ENCODE results near the gene DAB2IP.

The DAB2IP gene

GRCh38 chr9:121635300-121635876, 16.0 kb upstream of the DAB2IP start:
- H3K27ac ChIP-seq: no peak overlapping the region

GRCh38 chr9:121636341-121636865, 15.0 kb upstream of the DAB2IP start:
- no peak overlapping the region for H3K27ac ChIP-seq
- no peak for TF ChIP-seq CTCF (IDR thresholded peaks at IDR 0.05)
- no peak for TF ChIP-seq ZFX (IDR thresholded peaks at IDR 0.05; ENCODE audit: borderline replicate concordance)

More at GRCh38 chr9:121635300-121635876, 16.0 kb upstream of the DAB2IP start:
- peak; percentile 32 for TF ChIP-seq CTCF (IDR thresholded peaks at IDR 0.05)
- TF ChIP-seq ZFX (IDR thresholded peaks at IDR 0.05; ENCODE audit: borderline replicate concordance): no peak

GRCh38 chr9:121636978-121637712, 14.3 kb upstream of the DAB2IP start:
- no peak overlapping the region for H3K27ac ChIP-seq
- no peak for TF ChIP-seq ZFX (IDR thresholded peaks at IDR 0.05; ENCODE audit: borderline replicate concordance)
- no peak for TF ChIP-seq CTCF (IDR thresholded peaks at IDR 0.05)

- TF ChIP-seq CTCF (IDR thresholded peaks at IDR 0.05) (no peak), ZFX (IDR thresholded peaks at IDR 0.05; ENCODE audit: borderline replicate concordance) (no peak)
- H3K27ac ChIP-seq: no peak overlapping the region
Measured at GRCh38 chr9:121637713-121638220, 13.7 kb upstream of the DAB2IP start.

GRCh38 chr9:121638399-121638798, 13.0 kb upstream of the DAB2IP start:
- H3K27ac ChIP-seq: no peak overlapping the region
- TF ChIP-seq CTCF (IDR thresholded peaks at IDR 0.05) (no peak), ZFX (IDR thresholded peaks at IDR 0.05; ENCODE audit: borderline replicate concordance) (no peak)

- H3K27ac ChIP-seq: no peak overlapping the region
Measured at GRCh38 chr9:121638901-121639592, 12.4 kb upstream of the DAB2IP start.

More at GRCh38 chr9:121638901-121639592, 12.4 kb upstream of the DAB2IP start:
- TF ChIP-seq ZFX (IDR thresholded peaks at IDR 0.05; ENCODE audit: borderline replicate concordance): no peak
- no peak for TF ChIP-seq CTCF (IDR thresholded peaks at IDR 0.05)
